Epithelial cell of esophagus (primary cell): ENCODE data around the gene CFAP53.
A peak's percentile ranks its signal among the peaks of the same experiment; 100 is the strongest.

Experiments used
- DNase-seq: peaks from one replicate; pipeline ENCODE4 v3.0.0; 2010; ENCODE audit warnings: low read depth
- H3K4me3 ChIP-seq: 2 replicates; pipeline ENCODE4 v1.5.1; 2011; ENCODE audit warnings: mild to moderate bottlenecking, low read length, control low read depth
- CTCF ChIP-seq: IDR thresholded peaks from 2 replicates; pipeline ENCODE4 v1.5.1; 2011; ENCODE audit warnings: low read depth, mild to moderate bottlenecking, low read length, control low read depth, inconsistent platforms; ENCODE audit not compliant: insufficient read depth; ENCODE audit errors: missing control alignments

CFAP53 gene

GRCh38 chr18:50266248-50266704 lies at the start of gene CFAP53:
Gene CFAP53, minus strand, starts transcription at chr18:50266495. Its CDS starts 91 bp downstream, at chr18:50266404.
- DNase-seq: peak; percentile 87
- TF ChIP-seq CTCF: no peak
- peak within 1 kb of the TSS; percentile 67 for H3K4me3 ChIP-seq

GRCh38 chr18:50315100-50315871 lies 49.0 kb upstream of the CFAP53 start:
- H3K4me3 ChIP-seq: no peak overlapping the region
- TF ChIP-seq CTCF: no peak
- DNase-seq: no peak

- DNase-seq: no peak
- no peak for TF ChIP-seq CTCF
- no peak overlapping the region for H3K4me3 ChIP-seq
These were observed 47.7 kb upstream of the CFAP53 start for GRCh38 chr18:50313873-50314460.

- no peak overlapping the region for H3K4me3 ChIP-seq
- no peak for DNase-seq
- no peak for TF ChIP-seq CTCF
These were observed 46.8 kb upstream of the CFAP53 start for GRCh38 chr18:50313031-50313607.

- no peak for DNase-seq
- TF ChIP-seq CTCF: no peak
- H3K4me3 ChIP-seq: no peak overlapping the region
These were observed 46.2 kb upstream of the CFAP53 start for GRCh38 chr18:50312296-50313030.

GRCh38 chr18:50311650-50312049 lies 45.4 kb upstream of the CFAP53 start:
- no peak overlapping the region for H3K4me3 ChIP-seq
- no peak for TF ChIP-seq CTCF
- DNase-seq: no peak
